Astrocyte (in vitro differentiated cells and primary cell): ENCODE data around the gene NDUFA5. TPM values are rescaled to one million over a fixed set of nuclear protein-coding genes. Genes with fewer than 3 reads are reported as not detected.

Source experiments
- DNase-seq: peaks from one replicate; pipeline ENCODE4 v3.0.0-alpha.2; 2010; ENCODE audit warnings: low read depth
- FAIRE-seq: peaks from 2 replicates; lab custom pipeline; 2011; peaks lifted over from hg19 to GRCh38; lab: Jason Lieb, UNC
- H2AFZ ChIP-seq: 2 replicates; pipeline ENCODE4 v1.6.0; 2012; ENCODE audit warnings: low read depth, low read length, inconsistent platforms
- H3K27ac ChIP-seq: 2 replicates; pipeline ENCODE4 v1.5.1; 2011; ENCODE audit warnings: low read depth, low read length, inconsistent platforms
- H3K27me3 ChIP-seq: 2 replicates; pipeline ENCODE4 v1.6.0; 2011; ENCODE audit warnings: low read length, inconsistent platforms; ENCODE audit not compliant: insufficient read depth
- H3K36me3 ChIP-seq: 2 replicates; pipeline ENCODE4 v1.5.1; 2011; ENCODE audit warnings: low read length, inconsistent platforms; ENCODE audit not compliant: insufficient read depth
- H3K4me1 ChIP-seq: 2 replicates; pipeline ENCODE4 v1.5.1; 2011; ENCODE audit warnings: low read length, inconsistent platforms; ENCODE audit not compliant: insufficient read depth
- H3K4me2 ChIP-seq: 2 replicates; pipeline ENCODE4 v1.6.0; 2012; ENCODE audit warnings: low read length, inconsistent platforms
- H3K4me3 ChIP-seq: 2 replicates; pipeline ENCODE4 v1.5.1; 2011; ENCODE audit warnings: low read depth, mild to moderate bottlenecking, low read length, inconsistent platforms; ENCODE audit not compliant: insufficient read depth
- H3K79me2 ChIP-seq: 2 replicates; pipeline ENCODE4 v1.6.0; 2012; ENCODE audit warnings: mild to moderate bottlenecking, low read length, inconsistent platforms; ENCODE audit not compliant: insufficient read depth
- H3K9ac ChIP-seq: 2 replicates; pipeline ENCODE4 v1.6.0; 2012; ENCODE audit warnings: mild to moderate bottlenecking, low read length, inconsistent platforms
- H3K9me3 ChIP-seq: 2 replicates; pipeline ENCODE4 v1.5.1; 2012; ENCODE audit warnings: low read depth, mild to moderate bottlenecking, low read length, inconsistent platforms; ENCODE audit not compliant: insufficient read depth
- H4K20me1 ChIP-seq: 2 replicates; pipeline ENCODE4 v1.6.0; 2012; ENCODE audit warnings: low read length, inconsistent platforms; ENCODE audit not compliant: insufficient read depth
- H3K27ac Mint-ChIP-seq: one replicate; pipeline ENCODE4 v1.8.0; 2021; ENCODE audit warnings: mild to moderate bottlenecking, mixed read lengths; ENCODE audit not compliant: unreplicated experiment
- H3K27me3 Mint-ChIP-seq: one replicate; pipeline ENCODE4 v1.8.0; 2021; ENCODE audit warnings: low read depth, mixed read lengths; ENCODE audit not compliant: unreplicated experiment
- H3K36me3 Mint-ChIP-seq: one replicate; pipeline ENCODE4 v1.8.0; 2021; ENCODE audit warnings: low read depth, mixed read lengths; ENCODE audit not compliant: unreplicated experiment
- H3K4me1 Mint-ChIP-seq: one replicate; pipeline ENCODE4 v1.8.0; 2021; ENCODE audit warnings: low read depth, mixed read lengths; ENCODE audit not compliant: unreplicated experiment
- H3K4me3 Mint-ChIP-seq: one replicate; pipeline ENCODE4 v1.8.0; 2021; ENCODE audit warnings: mild to moderate bottlenecking, moderate library complexity, mixed read lengths; ENCODE audit not compliant: unreplicated experiment
- H3K9me3 Mint-ChIP-seq: one replicate; pipeline ENCODE4 v1.8.0; 2021; ENCODE audit warnings: mild to moderate bottlenecking, mixed read lengths; ENCODE audit not compliant: unreplicated experiment
- CTCF ChIP-seq: IDR thresholded peaks from 2 replicates; pipeline ENCODE4 v1.5.1; 2011; ENCODE audit warnings: low read depth, mild to moderate bottlenecking, inconsistent platforms, low read length, moderate library complexity; ENCODE audit not compliant: insufficient read depth
- EZH2 ChIP-seq: IDR thresholded peaks from 2 replicates; pipeline ENCODE4 v1.6.1; 2012; ENCODE audit warnings: mild to moderate bottlenecking, low read length, inconsistent platforms; ENCODE audit not compliant: insufficient read depth
- total RNA-seq: library from RNA; stranded (reverse); gene quantifications from 2 replicates; pipeline ENCODE4 v1.2.1, GENCODE V29; 2021

The NDUFA5 gene
- total RNA-seq, 1 donor from 2014 or later = 48.9 TPM

- no peak overlapping the region for H3K4me3 ChIP-seq
- Mint-ChIP-seq H3K4me3 (no peak overlapping the region), H3K36me3 (no peaks in the 10 kb centered on the region), H3K27me3 (no peaks in the 10 kb centered on the region), H3K27ac (no peak overlapping the region), H3K9me3 (no peaks in the 10 kb centered on the region), H3K4me1 (no peaks in the 10 kb centered on the region)
- no peak overlapping the region for H3K4me2 ChIP-seq
- no peaks in the 10 kb centered on the region for H3K36me3 ChIP-seq
- H3K9ac ChIP-seq = no peak overlapping the region
- no peaks in the 10 kb centered on the region for H3K79me2 ChIP-seq
- H3K27me3 ChIP-seq = no peaks in the 10 kb centered on the region
- no peak overlapping the region for H2AFZ ChIP-seq
- H3K9me3 ChIP-seq = no peaks in the 10 kb centered on the region
- H3K27ac ChIP-seq = no peak overlapping the region
- DNase-seq (no peak), FAIRE-seq (no peak)
- H4K20me1 ChIP-seq = no peaks in the 10 kb centered on the region
- TF ChIP-seq CTCF (no peak), EZH2 (no peak)
- no peaks in the 10 kb centered on the region for H3K4me1 ChIP-seq
Measured at GRCh38 chr7:123522066-123522465, 35.6 kb downstream of the NDUFA5 start.

- Mint-ChIP-seq H3K9me3 (peaks cover 9% of the 10 kb centered on the region), H3K4me1 (no peaks in the 10 kb centered on the region), H3K27ac (no peak overlapping the region), H3K4me3 (no peak overlapping the region), H3K36me3 (peaks cover 3% of the 10 kb centered on the region), H3K27me3 (no peaks in the 10 kb centered on the region)
- H3K36me3 ChIP-seq = no peaks in the 10 kb centered on the region
- TF ChIP-seq EZH2 (no peak), CTCF (no peak)
- H3K27me3 ChIP-seq = no peaks in the 10 kb centered on the region
- H2AFZ ChIP-seq = no peak overlapping the region
- DNase-seq = no peak
- H3K4me2 ChIP-seq = no peak overlapping the region
- FAIRE-seq = no peak
- no peak overlapping the region for H3K9ac ChIP-seq
- H3K4me3 ChIP-seq = no peak overlapping the region
- H3K27ac ChIP-seq = no peak overlapping the region
- H3K79me2 ChIP-seq = no peaks in the 10 kb centered on the region
- H4K20me1 ChIP-seq = no peaks in the 10 kb centered on the region
- no peaks in the 10 kb centered on the region for H3K4me1 ChIP-seq
- H3K9me3 ChIP-seq = no peaks in the 10 kb centered on the region
Measured at GRCh38 chr7:123505221-123505620, 52.4 kb downstream of the NDUFA5 start.

GRCh38 chr7:123502201-123502600 is 55.4 kb downstream of the NDUFA5 start:
- no peaks in the 10 kb centered on the region for H3K27me3 Mint-ChIP-seq
- Histone ChIP-seq H3K4me2 (no peak overlapping the region), H2AFZ (no peak overlapping the region), H3K4me1 (no peaks in the 10 kb centered on the region), H3K9me3 (no peaks in the 10 kb centered on the region), H4K20me1 (no peaks in the 10 kb centered on the region), H3K27ac (no peak overlapping the region), H3K79me2 (no peaks in the 10 kb centered on the region), H3K27me3 (no peaks in the 10 kb centered on the region), H3K9ac (no peak overlapping the region), H3K36me3 (no peaks in the 10 kb centered on the region), H3K4me3 (no peak overlapping the region)
- FAIRE-seq = no peak
- no peak for DNase-seq
- TF ChIP-seq EZH2 (no peak), CTCF (no peak)
- no peak overlapping the region for H3K27ac Mint-ChIP-seq
- peaks cover 9% of the 10 kb centered on the region for H3K9me3 Mint-ChIP-seq
- peaks cover 3% of the 10 kb centered on the region for H3K36me3 Mint-ChIP-seq
- no peak overlapping the region for H3K4me3 Mint-ChIP-seq
- H3K4me1 Mint-ChIP-seq = no peaks in the 10 kb centered on the region
